Measurements from ENCODE around the gene CLIC6. TPM values are rescaled to one million over a fixed set of nuclear protein-coding genes. Genes with fewer than 3 reads are reported as not detected.

The CLIC6 gene
- polyA plus RNA-seq: 0.08 TPM

DNA sequence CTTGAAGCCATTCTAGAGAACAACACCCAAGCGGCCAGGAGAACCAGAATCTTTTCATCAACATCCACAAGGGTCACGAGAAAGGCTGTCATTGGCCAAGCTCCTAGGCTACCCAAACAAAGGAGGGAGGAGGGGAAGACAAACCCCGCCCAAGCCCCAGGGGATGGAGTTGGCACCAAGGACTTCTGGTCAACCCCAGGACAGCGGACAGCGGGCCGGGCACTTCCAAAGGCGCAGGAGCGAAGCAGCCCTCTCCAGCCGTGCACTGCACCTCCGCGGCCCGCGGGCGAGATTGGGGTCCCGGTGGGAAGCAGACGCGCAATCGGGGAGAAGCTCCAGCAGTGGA is at the start of gene CLIC6:
Gene CLIC6 (plus strand): TSS at position 192 of the 346 bp plus-strand sequence. CDS start 395 bp downstream, outside the sequence.
- H3K36me3 Mint-ChIP-seq: no peaks in the 10 kb centered on the region
- peaks cover 36% of the 10 kb centered on the region for H3K27me3 Mint-ChIP-seq
- H3K4me1 Mint-ChIP-seq: peaks cover 0 to 8% (median 5%) of the 10 kb centered on the region in 3 donors
- H3K27ac Mint-ChIP-seq: no peak within 1 kb of the TSS
- H3K4me3 Mint-ChIP-seq: peak within 1 kb of the TSS in 3 of 4 donors; percentile 45 to 81 (median 46)
- H3K9me3 Mint-ChIP-seq: no peaks in the 10 kb centered on the region

DNA sequence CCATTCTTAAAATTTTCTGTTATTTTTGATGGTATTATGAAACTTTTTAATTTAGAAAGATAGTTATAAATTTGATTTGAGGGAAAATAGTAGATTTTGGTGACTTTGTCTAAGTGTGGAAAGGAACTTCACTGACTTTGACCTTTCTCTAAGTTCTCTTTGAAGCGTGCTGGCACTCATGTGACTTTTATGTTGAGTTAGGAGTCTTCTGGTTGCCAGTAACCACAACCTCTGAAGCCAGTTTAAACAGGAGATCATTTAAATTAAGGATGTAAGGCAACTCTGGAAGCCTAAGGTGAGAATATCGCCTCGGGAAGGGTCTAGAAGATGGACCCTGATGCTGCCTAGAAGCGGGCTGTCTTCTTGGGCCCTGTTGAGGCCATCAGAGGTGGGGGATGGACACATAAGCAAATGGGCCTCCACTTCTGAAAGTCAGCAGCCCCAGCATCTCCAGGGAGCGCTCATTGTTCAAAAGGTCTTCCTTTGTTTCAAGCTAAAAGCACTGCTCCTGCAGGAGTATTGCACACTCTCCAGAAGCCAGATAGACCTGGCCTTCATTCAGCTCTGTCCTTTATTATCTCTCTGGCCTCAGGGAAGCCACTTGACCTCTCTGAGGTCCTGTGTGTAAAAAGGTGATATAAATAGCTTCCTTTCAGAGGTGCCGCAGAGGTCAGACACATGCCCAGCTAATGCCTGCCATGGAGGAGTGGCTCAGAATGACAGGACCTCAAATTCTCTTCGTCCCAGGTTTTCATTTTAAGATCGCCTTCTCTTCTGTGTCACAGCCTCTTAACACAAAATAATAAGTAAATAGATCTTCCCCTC is 48.7 kb upstream of the CLIC6 start:
- H3K27ac Mint-ChIP-seq: no peak overlapping the region
- no peak overlapping the region for H3K4me3 Mint-ChIP-seq
- H3K9me3 Mint-ChIP-seq: no peaks in the 10 kb centered on the region
- H3K27me3 Mint-ChIP-seq: peaks cover 8% of the 10 kb centered on the region
- peaks cover 1% of the 10 kb centered on the region for H3K36me3 Mint-ChIP-seq
- H3K4me1 Mint-ChIP-seq: peaks cover 5 to 13% (median 6%) of the 10 kb centered on the region in 3 donors

DNA sequence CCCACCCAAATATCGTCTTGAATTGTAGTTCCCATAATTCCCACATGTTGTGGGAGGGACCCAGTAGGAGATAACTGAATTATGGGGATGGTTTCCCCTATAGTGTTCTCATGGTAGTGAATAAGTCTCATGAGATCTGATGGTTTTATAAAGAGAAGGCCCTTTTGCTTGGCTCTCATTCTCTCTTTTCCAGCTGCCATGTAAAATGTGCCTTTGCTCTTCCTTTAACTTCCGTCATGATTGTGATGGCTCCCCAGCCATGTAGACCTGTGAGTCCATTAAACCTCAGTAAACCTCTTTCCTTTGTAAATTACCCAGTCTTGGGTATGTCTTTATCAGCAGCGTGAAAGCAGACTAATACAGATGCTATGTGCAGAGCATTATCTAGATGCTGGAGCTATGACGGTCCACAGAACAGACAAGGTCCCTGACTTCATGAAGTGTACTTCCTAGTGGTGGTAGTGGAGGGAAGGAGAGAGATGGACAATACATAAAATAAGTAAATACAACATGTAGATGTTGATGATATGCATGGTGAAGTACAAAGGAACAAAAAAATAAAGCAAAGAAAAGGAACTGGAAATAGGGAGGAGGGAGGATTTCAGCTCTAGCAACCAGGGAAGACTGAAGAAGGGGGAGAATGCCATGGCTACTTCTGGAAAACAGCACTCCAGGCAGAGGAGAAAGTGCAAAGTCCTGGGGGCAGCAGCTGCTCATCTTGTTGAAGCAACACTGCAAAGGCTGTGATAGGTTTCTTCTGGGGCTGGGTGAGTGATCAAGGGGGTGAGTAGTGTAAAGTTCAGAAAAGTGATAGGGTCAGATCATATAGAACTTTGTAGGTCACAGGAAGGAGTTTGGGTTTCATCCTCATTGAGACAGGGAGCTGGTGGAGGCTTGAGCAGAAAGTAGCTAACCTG is 47.1 kb upstream of the CLIC6 start:
- H3K27me3 Mint-ChIP-seq: peaks cover 8% of the 10 kb centered on the region
- H3K4me3 Mint-ChIP-seq: no peak overlapping the region
- peaks cover 1% of the 10 kb centered on the region for H3K36me3 Mint-ChIP-seq
- no peaks in the 10 kb centered on the region for H3K9me3 Mint-ChIP-seq
- H3K27ac Mint-ChIP-seq: no peak overlapping the region
- peaks cover 0 to 11% (median 3%) of the 10 kb centered on the region in 3 donors for H3K4me1 Mint-ChIP-seq

DNA sequence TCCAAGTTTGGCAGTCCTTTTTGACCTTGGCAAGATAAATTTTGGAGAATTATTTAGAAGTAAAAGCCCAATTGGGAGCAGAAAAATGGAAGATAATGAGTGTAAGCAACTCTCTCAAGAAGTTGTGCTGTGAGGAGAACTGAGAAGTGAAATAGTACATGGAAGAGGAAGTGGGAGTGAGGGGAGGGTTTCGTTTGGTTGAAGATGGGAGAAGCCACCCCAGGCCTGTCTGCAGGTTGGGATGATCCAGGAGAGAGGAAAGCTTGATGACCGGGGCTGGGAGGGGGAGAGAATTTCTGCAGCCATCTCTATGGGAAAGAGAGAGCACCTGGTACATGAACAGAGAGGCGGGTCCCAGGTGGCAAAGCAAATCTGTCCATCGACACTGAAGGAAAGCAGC is 45.3 kb upstream of the CLIC6 start:
- Mint-ChIP-seq H3K36me3 (peaks cover 1% of the 10 kb centered on the region), H3K9me3 (no peaks in the 10 kb centered on the region), H3K4me1 (peaks cover 0 to 9% (median 3%) of the 10 kb centered on the region in 3 donors), H3K4me3 (peak overlapping the region in 1 of 4 donors; percentile 3), H3K27me3 (peaks cover 10% of the 10 kb centered on the region), H3K27ac (no peak overlapping the region)

DNA sequence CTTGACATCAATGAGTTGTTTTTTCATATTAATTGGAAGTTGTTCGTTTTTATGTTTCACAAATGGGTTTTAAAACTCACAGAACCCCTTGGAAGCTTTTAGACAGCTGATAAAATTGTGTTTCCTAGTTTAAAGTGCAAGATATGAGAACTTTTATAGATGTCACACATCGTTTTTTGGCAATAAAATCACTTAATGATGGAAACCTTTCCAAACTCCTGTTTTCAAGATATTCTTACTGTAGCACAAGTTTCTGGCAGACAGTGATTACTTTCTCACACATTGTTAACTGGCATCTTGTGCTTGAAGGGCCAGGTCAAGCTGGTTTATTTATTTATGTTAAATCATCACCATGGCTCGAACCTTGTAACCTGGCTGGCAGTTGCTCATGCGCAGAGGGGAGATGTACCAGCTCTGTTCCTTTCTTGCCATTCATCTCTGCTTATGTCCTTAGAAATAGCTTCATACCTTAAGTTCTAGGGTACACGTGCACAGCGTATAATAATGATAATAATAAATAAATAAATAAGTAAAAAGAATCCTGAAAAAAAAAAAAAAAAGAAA is 43.7 kb upstream of the CLIC6 start:
- Mint-ChIP-seq H3K9me3 (no peaks in the 10 kb centered on the region), H3K4me3 (no peak overlapping the region), H3K27me3 (peaks cover 8% of the 10 kb centered on the region), H3K36me3 (peaks cover 1% of the 10 kb centered on the region), H3K27ac (no peak overlapping the region), H3K4me1 (peaks cover 0 to 9% (median 3%) of the 10 kb centered on the region in 3 donors)

DNA sequence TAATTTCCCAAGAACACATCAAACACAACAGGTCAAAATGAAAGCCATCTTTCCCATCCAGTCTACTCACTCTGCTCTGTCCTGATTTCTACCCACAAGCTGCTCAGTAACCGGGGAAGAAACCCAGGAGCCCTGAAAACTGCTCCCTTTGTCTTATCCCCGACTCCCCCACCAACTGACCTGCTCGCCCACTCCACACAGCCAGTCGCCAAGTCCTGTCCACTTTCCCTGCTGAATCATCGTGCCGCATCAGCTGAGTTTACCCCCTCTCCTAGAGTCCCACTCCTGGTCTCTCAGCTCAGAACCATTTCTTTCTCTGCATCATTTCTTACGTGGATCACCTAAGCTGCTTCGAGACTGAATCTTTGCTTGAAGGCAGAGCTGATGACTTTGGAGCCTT is 42.7 kb upstream of the CLIC6 start:
- peaks cover 8% of the 10 kb centered on the region for H3K27me3 Mint-ChIP-seq
- no peaks in the 10 kb centered on the region for H3K9me3 Mint-ChIP-seq

DNA sequence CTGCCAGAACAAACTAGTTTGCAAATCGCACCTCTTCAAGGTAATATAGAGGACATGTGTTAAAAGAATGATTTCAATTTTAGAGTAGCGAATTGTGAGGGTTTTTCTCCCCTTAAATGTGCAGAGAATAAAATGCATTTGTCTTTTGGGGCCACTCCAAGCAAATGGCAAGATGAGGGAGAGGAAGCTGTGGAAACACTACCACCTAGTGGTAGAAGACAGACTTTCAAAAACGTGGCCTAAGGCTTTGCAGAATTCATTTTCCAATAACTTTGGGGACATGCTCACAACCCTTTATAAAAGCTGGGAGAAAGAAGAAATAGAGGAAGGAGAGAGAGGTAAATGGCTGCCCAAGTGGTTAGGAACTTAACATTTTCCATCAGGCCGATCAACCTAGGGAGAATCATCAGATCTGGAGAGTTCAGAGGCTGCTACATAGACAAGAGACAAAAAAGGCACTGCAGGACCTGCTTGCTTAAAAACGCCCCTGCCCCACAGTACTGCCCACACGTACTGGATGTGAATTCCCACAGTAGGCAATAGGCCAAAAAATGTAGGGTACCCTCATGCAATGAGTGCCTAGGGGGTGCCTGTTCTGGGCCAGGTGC is 38.2 kb upstream of the CLIC6 start:
- Mint-ChIP-seq H3K27me3 (peaks cover 20% of the 10 kb centered on the region), H3K4me1 (no peaks in the 10 kb centered on the region), H3K9me3 (no peaks in the 10 kb centered on the region), H3K36me3 (peaks cover 1% of the 10 kb centered on the region), H3K27ac (no peak overlapping the region), H3K4me3 (no peak overlapping the region)

More for the DNA sequence above, 42.7 kb upstream of the CLIC6 start:
- peaks cover 0 to 9% (median 3%) of the 10 kb centered on the region in 3 donors for H3K4me1 Mint-ChIP-seq
- H3K36me3 Mint-ChIP-seq: peaks cover 1% of the 10 kb centered on the region
- H3K27ac Mint-ChIP-seq: no peak overlapping the region
- no peak overlapping the region for H3K4me3 Mint-ChIP-seq

DNA sequence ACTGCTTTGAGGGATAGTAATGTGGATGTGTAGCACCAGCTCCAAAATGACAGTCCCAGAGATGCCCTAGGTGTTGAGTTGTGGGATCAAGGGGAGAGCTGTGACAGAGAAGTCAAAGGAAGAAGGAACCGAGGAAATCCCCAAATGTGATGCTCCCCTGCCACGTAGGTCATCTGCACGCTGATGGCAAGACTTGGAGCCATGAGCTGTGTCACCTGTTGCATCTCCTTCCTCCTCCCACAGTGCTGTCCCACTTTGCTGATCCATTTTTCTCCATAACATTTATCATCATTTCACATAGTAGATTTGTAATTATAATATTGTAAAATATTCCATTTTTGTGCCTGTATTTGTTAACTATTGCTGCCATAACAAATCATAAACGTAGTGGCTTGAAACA is 36.3 kb upstream of the CLIC6 start:
- Mint-ChIP-seq H3K9me3 (no peaks in the 10 kb centered on the region), H3K27me3 (peaks cover 18% of the 10 kb centered on the region), H3K36me3 (peaks cover 1% of the 10 kb centered on the region), H3K27ac (no peak overlapping the region), H3K4me3 (no peak overlapping the region), H3K4me1 (no peaks in the 10 kb centered on the region)

DNA sequence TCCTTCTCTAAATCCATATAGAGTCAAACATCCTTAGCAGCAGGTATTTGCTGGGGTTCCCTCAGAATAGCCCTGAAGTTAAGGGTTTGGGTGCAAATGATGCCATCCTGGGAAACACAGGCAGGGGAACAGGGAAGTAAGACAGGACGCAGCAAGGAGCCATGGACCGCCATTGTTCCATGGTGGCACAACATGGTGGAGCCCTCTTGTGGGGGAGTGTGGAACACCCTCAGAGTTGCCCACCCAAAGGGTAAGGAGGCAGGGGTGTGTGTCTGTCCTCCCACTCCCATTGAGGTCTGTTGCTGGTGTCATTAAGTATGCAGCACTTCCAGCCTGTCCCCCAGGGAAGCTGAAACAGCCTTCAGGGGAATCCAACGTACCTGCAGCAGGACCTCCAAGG is 33.5 kb upstream of the CLIC6 start:
- no peak overlapping the region for H3K27ac Mint-ChIP-seq
- peaks cover 1% of the 10 kb centered on the region for H3K36me3 Mint-ChIP-seq
- H3K4me1 Mint-ChIP-seq: peaks cover 5 to 8% (median 5%) of the 10 kb centered on the region in 3 donors
- no peak overlapping the region for H3K4me3 Mint-ChIP-seq
- no peaks in the 10 kb centered on the region for H3K9me3 Mint-ChIP-seq
- H3K27me3 Mint-ChIP-seq: peaks cover 18% of the 10 kb centered on the region

DNA sequence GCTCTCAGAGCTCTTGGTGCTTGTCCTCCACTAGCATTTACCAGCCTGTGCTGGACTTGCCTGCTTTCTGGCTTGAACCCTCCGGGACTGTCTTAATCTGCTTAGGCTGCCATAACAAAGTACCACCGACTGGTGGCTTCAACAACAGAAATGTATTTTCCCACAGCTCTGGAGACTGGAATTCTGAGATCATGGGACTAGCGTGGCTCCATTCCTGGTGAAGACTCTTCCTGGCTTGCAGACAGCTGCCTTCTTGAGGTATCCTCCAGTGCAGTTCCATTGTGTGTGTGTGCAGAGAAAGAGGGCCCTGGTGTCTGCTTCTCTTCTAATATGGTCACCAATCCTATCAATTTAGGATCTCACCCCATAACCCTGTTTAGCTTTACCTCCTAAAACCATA is 31.8 kb upstream of the CLIC6 start:
- Mint-ChIP-seq H3K27ac (no peak overlapping the region), H3K4me3 (no peak overlapping the region), H3K9me3 (no peaks in the 10 kb centered on the region), H3K36me3 (peaks cover 1% of the 10 kb centered on the region), H3K27me3 (peaks cover 18% of the 10 kb centered on the region), H3K4me1 (peaks cover 11 to 19% (median 15%) of the 10 kb centered on the region in 3 donors)

DNA sequence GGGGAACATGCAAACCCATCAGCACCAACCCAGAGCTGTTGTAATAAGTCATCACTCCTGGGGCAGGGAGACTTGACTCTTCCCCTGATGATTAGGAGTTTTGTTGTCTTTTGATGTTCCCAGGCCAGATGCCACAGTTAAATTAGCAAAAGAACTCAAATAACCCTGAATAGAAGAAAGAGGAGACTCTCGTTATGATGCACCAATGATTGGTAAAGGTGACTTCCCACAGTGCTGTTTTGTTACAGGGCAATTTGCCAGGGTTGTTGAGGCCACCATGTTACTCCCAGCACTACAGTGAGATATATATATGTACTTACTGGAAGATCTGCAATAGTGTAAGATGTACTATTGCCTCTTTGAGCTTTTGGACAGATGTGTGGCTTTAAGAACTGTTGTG is 29.5 kb upstream of the CLIC6 start:
- H3K36me3 Mint-ChIP-seq: no peaks in the 10 kb centered on the region
- H3K27me3 Mint-ChIP-seq: peaks cover 6% of the 10 kb centered on the region
- H3K27ac Mint-ChIP-seq: peak overlapping the region in 1 of 3 donors; percentile 53
- H3K4me1 Mint-ChIP-seq: peaks cover 20 to 38% (median 23%) of the 10 kb centered on the region in 3 donors
- no peaks in the 10 kb centered on the region for H3K9me3 Mint-ChIP-seq
- H3K4me3 Mint-ChIP-seq: peak overlapping the region in 1 of 4 donors; percentile 17

DNA sequence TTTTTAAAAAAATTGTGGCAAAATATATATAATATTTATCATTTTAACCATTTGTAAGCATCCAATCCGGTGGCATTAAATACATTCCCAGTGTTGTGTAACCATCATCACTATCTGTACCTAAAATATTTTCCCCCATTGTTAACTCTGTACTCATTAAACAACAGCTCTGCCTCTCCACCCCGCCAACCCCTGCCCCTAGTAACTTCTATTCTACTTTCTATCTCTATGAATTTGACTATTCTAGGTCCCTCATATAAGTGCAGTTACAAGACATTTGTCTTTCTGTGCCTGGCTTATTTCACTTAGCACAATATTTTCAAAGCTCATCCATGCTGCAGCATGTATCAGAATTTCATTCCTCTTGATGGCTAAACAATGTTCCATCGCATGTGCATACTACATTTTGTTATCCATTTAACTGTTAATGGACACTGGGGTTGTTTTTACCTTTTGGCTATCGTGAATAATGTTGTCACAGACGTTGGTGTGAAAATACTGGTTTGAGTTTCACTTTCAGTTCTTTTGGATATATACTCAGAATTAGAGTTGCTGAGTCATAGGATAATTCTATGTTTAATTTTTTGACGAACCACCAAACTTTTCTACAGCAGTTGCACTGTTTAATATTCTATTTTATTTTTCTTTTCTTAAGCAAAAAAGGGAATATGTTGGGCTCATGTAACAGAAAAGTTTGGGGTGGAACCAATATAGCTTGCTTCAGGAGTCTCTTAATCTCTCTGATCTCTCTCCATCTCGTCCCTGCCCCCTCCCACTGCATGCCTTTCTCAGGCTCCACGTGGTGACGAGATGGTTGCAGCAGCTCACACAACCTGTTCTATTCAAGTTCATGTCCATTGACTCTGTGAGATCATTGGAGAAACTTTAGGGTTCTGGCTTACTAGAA is 28.7 kb upstream of the CLIC6 start:
- Mint-ChIP-seq H3K4me3 (peak overlapping the region in 3 of 4 donors; percentile 55 to 80 (median 75)), H3K36me3 (no peaks in the 10 kb centered on the region), H3K27me3 (no peaks in the 10 kb centered on the region), H3K9me3 (no peaks in the 10 kb centered on the region), H3K4me1 (peaks cover 20 to 38% (median 23%) of the 10 kb centered on the region in 3 donors), H3K27ac (peak overlapping the region in 1 of 3 donors; percentile 62)

DNA sequence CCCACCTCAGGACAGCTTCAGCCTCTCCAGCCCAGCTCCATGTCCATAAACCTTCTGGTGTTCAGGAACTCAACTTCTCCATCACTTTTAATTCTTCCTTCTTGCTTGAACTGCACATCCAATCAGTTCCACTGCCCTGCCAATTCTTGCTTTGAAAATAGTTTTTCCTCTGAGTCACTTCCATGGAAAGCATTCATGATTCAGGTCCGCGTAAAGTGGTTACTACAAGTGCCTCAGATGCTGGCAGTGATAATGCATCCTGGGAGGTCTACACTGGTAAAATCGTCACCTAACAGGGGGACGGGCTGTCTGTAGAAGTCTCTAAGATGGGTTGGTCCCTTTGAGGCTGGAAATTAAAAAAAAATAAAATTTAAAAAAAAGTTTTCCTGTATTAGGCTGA is 27.9 kb upstream of the CLIC6 start:
- H3K27ac Mint-ChIP-seq: peak overlapping the region in 1 of 3 donors; percentile 62
- H3K36me3 Mint-ChIP-seq: no peaks in the 10 kb centered on the region
- peaks cover 20 to 38% (median 23%) of the 10 kb centered on the region in 3 donors for H3K4me1 Mint-ChIP-seq
- H3K4me3 Mint-ChIP-seq: peak overlapping the region in 1 of 4 donors; percentile 75
- no peaks in the 10 kb centered on the region for H3K27me3 Mint-ChIP-seq
- H3K9me3 Mint-ChIP-seq: no peaks in the 10 kb centered on the region
